GM19238 (cell line): ENCODE data around the gene CKAP5.
"Not testable (repeated sequence)": the region's sequence is repeated elsewhere in the genome, so short reads cannot be mapped to it uniquely, and the experiment has no call there.

Experiments
- DNase-seq: peaks from one replicate; pipeline ENCODE4 v3.0.0; 2011; ENCODE audit warnings: low spot score; ENCODE audit not compliant: insufficient read length

The CKAP5 gene

GRCh38 chr11:46726206-46726862 lies 119.7 kb downstream of the CKAP5 start:
- no peak for DNase-seq

- no peak for DNase-seq
Measured at GRCh38 chr11:46725338-46726205, 120.5 kb downstream of the CKAP5 start.

DNA sequence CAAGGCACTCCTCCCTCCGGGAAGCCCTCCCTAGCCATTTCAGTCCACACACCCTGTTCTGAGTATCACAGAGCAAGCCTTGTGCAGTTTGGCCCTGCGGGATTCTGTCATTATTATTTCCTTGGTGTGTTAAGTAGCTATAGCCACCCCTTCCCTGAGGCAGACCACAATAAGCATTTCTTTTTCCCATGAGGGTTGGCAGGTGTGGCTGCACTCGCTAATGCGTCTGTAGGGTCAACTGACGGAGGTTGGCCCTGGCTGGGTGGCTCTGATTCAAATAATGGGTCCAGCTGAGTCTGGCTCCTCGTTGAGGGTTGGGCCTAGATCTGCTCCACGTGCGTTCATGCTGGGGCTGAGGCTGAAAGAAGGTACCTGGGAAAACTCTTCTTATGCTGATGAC lies 122.0 kb downstream of the CKAP5 start:
- DNase-seq, result no peak

- DNase-seq, result no peak
Measured at GRCh38 chr11:46723359-46723680, 122.8 kb downstream of the CKAP5 start.

DNA sequence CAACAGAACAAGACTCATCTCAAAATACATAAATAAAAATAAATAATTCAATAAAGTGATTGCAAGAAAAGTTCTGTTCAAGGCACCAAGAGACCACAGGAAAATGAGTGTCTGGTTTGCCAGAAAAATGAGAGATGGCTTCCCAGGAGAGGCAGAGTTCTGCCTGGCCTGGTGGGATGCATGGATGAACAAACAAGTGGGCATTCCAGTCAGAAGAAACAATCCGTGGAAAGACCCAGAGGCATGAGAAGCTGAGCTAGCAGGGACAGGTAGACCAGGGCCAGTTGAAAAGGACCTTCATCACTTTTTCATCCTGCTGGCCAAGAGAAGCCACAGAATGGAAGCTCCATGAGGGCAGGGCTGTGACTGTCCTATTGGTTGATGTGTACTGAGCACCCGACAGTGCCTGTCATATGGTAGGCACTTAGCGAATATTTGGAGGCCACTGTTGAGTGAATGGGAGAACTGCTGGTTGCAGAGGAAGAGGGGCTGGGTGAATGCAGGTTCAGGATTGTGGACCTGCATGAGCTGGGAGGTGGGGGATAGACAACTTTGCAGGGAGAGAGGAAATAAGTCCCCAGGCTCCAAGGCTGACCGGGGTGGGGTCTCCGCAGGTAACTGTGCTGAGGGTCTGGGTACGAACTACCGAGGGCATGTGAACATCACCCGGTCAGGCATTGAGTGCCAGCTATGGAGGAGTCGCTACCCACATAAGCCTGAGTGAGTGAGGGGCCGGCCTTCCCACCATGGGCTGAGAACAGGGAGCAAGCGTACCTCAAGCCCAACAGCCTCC lies 123.3 kb downstream of the CKAP5 start:
- DNase-seq, result no peak

DNA sequence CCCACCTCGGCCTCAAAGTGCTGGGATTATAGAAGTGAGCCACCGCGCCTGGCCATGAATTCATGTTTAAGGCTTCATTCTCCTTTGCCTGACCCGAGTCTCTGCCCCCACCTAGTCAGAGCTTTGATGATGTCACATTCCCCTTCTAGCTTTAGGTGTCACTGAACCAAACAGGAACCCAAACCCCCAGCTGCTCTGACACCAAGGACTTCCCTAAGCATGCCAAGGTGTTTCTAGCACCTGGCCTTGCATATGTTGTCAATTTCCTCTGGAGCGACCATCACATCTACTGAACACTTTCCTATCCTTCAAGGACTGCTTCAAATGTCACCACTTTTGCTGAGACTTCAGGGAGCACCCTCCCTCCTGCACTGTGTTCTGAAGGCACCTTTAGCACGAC lies 124.8 kb downstream of the CKAP5 start:
- no peak for DNase-seq

- DNase-seq, result no peak
Measured at GRCh38 chr11:46719543-46720218, 126.4 kb downstream of the CKAP5 start.

GRCh38 chr11:46719048-46719542 lies 127.0 kb downstream of the CKAP5 start, which contains the start of gene F2:
F2 (plus strand) TSS chr11:46719213; CDS start chr11:46719236, 23 bp downstream.
- no peak for DNase-seq

- no peak for DNase-seq
Measured at GRCh38 chr11:46718155-46719019, 127.7 kb downstream of the CKAP5 start.

DNA sequence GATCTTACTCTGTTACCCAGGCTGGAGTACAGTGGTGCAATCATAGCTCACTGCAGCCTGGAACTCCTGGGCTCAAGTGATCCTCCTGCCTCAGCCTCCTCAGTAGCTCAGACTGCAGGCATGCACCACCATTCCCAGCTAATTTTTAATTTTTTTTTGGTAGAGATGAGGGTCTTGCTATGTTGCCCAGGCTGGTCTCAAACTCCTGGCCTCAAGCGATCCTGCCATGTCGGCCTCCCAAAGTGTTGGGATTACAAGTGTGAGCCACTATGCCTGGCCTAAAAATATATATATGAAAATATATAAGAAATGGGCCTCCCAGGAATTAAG lies 128.3 kb downstream of the CKAP5 start:
- not testable (repeated sequence) for DNase-seq

DNA sequence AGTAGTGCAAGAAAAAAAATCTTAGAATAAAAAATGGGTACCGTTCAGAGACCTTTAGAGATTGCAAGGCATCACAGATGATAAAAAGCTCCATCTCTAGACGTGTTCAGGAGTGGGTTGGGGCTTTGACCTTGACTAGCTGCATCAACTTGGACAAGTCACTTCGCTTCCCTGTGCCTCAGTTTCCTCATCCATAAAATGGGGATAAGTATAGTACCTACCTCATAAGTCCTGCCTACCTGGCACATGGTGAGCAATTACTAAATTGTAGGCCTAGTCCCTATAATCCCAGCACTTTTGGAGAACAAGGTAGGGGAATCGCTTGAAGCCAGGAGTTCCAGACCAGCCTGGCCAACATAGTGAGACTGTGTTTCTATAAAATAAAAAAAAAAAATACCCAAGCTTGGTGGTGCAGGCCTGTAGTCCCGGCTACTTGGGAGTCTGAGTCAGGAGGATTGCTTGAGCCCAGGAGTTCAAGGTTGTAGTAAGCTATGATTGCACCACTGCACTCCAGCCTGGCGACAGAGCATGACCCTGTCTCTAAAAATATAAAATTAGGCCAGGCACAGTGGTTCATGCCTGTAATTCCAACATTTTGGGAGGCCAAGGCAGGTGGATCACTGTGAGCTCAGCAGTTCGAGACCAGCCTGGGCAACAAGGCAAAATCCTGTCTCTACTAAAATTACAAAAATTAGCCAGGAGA lies 133.1 kb downstream of the CKAP5 start:
- DNase-seq, result no peak

DNA sequence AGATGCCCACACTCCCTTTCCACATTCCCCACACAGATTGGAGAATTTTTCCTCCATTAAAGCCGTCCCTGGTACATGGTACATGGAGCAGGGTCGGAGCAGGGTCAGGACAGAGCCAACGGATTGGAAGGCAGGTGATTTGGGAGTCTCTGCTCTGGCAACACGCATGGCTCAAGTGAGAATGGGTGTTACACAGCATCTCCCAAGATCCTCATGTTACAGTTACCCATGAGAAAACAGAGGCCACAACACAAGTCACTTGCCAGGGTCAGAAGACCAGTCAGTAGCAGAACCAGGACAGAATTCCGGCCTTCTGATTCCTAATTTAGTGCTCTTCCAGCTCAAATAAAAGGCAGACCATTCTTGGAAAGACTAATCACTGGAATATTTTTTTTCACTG lies 134.8 kb downstream of the CKAP5 start:
- DNase-seq, result no peak

GRCh38 chr11:46710821-46711269 lies 135.2 kb downstream of the CKAP5 start:
- no peak for DNase-seq

DNA sequence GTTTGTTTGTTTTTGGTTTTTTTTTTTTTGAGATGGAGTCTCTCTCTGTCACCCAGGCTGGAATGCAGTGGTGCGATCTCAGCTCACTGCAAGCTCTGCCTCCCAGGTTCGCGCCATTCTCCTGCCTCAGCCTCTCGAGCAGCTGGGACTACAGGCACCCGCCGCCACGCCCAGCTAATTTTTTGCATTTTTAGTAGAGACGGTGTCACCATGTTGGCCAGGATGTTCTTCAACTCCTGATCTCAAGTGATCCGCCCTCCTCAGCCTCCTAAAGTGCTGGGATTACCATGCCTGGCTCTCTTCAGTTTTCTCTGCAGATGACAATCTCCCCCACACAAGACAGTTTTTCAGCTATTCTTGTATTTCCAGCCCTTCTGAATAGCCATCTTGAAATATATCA lies 136.7 kb downstream of the CKAP5 start:
- DNase-seq, result not testable (repeated sequence)

- no peak for DNase-seq
Measured at GRCh38 chr11:46706886-46707285, 139.2 kb downstream of the CKAP5 start.

DNA sequence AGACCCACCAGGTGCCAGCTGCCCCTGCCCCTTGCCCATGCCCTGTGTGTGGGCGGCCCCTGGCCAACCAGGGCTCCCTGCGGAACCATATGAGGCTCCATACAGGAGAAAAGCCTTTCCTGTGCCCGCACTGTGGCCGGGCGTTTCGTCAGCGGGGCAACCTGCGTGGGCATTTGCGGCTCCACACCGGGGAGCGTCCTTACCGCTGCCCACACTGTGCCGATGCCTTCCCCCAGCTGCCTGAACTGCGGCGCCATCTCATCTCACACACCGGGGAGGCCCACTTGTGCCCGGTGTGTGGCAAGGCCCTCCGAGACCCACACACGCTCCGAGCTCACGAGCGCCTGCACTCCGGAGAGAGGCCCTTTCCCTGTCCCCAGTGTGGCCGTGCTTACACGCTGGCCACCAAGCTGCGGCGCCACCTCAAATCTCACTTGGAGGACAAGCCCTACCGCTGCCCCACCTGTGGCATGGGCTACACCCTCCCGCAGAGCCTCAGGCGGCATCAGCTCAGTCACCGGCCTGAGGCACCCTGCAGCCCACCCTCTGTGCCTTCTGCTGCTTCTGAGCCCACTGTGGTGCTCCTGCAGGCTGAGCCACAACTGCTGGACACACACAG lies 140.9 kb downstream of the CKAP5 start:
- DNase-seq, result no peak

DNA sequence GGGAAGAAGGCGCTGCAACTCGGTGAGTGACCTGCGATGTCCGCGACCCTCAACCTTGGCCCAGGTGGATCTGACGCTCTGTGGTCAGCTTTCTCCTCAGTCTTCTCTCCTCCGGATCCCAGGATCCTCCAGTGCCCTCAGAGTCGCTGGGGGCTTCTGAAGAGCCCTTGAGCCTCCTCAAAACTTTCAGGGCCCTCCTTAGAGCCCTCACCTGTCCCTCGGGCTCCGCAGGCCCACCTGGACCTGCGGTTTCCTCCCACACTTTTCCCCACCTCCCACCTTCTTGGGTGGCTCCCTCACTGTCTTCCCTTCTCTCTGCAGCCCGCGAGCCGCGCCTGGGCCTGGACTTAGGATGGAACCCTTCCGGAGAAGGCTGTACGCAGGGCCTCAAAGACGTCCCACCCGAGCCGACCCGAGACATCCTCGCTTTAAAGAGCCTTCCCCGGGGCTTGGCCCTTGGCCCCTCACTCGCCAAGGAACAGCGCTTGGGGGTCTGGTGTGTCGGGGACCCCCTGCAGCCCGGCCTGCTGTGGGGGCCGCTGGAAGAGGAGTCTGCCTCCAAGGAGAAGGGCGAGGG lies 144.9 kb downstream of the CKAP5 start:
- DNase-seq, result no peak

DNA sequence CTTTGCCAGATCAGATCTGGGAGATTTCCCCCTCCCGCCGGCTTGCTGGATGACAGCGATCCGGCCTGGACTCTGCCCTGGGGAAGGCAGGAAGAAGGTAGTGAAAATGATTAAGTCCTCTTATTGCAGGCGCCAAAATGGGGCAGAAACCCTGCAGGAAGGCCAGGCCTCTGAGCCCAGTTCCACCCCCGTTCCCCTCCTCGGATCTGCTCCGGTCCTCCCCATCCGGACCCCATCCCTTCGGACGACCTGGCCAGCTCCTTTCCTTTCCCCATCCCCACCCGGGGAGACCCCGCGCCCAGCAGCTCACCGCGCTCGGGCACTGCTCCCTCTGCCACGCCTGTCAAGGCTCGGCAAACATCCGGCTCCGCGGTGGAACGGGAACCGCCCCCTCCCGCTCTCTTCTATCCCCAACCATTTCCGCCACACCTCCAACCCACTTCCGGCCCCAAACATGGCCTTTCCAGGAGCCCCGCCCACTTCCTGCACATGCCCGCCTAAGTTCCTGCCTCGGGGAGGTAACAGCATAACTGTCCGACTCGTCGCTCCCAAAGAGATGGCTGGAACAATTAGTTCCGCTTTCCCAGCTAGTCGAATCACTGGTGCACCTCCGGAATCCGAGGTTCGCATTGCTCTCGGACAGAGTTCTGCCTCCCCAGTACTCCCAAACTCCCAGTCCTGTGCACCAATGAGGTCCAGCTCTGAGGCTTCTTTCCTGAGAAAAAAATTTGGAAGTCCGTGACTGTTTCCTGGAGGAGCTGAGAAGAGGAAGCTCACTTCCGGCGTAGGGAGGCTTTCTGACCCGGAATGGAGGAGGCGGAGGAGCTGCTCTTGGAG lies 145.6 kb downstream of the CKAP5 start, which contains the start of the genes ARHGAP1 and ZNF408:
TSS of gene ARHGAP1 (minus strand) at position 379 of the 837 bp plus-strand sequence. CDS start 4,512 bp downstream, outside the sequence.
TSS of gene ZNF408 (plus strand) at position 791 of the 837 bp plus-strand sequence. CDS start at position 808, 17 bp downstream.
- peak; percentile 92 for DNase-seq
